Measurements from ENCODE around the gene NTRK3.

The NTRK3 gene

DNA sequence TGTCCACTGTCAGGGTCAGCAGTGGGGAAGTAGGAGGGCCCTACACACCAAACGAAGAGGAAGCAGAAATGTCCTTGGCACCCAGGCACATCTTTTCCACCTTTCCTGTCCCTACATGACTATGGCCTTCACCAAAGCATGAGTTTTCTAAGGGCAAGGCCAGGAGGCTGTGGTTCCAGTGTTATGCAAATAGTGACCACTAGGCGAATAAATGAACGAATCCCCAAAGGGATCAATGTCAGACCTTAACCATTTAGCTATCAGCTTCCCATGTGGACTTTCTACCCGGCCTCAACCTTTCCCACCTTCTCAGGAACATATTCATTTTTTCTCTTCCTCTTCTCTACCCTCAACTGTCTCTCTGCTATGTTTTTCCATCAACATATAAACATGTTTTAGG, 63.1 kb downstream of the NTRK3 start:
- no peak for DNase-seq (ENCODE audit: low read depth)

DNA sequence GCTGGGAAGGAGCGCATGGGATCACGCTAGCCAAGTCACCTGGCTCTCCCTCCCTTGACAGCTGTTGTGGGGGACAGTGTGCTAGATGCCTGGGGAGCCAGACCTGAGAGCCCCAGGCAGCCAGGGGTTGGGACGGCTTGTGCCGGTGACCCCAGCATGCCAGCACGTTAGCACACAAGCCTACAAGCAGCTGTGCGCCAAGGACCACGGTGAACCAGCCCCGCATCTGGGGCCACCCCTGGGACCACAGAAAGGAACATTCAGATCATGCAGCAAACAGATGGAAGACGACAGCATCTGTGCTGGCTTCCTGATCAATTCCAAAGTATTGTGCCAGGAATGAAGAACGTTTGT, 64.8 kb downstream of the NTRK3 start:
- H3K4me3 ChIP-seq (ENCODE audit: low read depth, low read length): no peak overlapping the region
- DNase-seq (ENCODE audit: low read depth): no peak

More for the DNA sequence above, 63.1 kb downstream of the NTRK3 start:
- no peak overlapping the region for H3K4me3 ChIP-seq (ENCODE audit: low read depth, low read length)

DNA sequence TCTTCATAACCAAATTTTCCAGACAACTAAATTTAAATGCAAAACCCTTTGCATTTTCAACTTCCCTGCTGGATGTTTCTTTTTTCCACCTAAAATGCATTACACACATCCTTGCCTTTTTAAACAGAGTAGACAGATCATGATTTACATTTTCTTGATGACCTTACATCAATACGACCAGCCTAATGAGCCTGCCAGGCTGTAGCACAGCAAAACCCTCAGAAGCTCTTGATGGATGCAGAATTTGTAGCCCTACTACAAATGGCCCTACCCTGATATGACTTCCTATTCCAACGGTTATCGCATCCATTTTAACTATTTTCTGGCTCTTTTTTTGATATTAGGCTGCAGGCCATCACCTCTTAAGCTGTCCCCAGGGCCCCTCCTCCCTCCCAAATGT, 66.3 kb downstream of the NTRK3 start:
- no peak for DNase-seq (ENCODE audit: low read depth)
- no peak overlapping the region for H3K4me3 ChIP-seq (ENCODE audit: low read depth, low read length)

DNA sequence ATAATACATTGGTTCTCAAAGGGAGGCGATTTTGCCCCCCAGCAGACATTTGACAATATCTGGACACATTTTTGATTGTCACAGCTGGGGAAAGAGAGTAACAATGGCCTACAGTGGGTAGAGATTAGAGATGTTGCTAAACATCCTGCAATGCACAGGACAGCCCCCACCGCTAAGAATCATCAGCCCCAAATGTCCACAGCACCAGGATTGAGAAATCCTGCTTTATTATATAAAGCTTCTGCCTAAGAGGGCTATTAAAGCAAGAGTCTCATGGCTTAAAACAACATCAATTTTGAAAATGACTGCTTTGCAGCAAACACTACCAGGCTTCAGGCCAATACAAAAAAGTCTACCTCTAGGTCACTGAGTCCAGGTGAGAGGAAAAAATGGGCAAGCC, 68.2 kb downstream of the NTRK3 start:
- DNase-seq (ENCODE audit: low read depth): no peak
- H3K4me3 ChIP-seq (ENCODE audit: low read depth, low read length): no peak overlapping the region

DNA sequence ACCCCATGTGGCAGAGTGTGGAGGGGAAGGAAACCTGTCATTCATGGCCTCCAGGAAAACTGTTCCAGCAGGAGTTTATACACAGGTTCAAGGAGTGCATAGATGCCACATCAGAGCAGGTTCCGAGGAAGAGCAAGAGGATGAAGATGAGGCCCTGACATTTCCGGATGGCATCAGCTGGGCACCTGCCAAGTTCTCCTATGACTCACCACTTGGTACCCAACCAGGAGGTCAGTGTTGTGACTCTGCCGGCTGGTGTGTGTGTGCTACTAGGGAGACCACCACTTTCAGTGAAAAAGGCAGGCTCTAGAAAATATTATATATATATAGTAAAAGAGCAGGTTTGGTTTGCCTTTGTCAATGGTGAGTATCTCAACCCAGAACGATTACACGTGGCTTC, 69.3 kb downstream of the NTRK3 start:
- no peak overlapping the region for H3K4me3 ChIP-seq (ENCODE audit: low read depth, low read length)
- DNase-seq (ENCODE audit: low read depth): no peak

DNA sequence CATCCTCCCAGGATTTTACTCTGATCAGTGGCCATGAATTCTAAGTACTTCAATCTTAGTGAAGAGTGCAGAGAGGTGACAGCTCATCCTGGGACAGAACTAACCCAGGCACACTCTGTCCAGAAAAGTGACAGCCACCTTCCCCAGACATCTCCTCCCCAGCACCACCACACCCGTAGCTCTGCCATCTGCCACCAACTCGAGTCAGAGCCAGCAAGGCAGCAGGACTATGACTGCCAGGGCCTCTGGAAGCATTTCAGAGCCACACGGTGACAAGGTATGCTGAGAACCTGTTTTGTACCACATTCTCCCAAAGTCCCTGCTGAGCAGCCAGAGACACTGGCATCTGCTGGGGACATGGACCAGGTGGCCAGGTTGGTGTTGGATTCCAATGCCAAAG, 71.0 kb downstream of the NTRK3 start:
- H3K4me3 ChIP-seq (ENCODE audit: low read depth, low read length): no peak overlapping the region
- DNase-seq (ENCODE audit: low read depth): no peak

DNA sequence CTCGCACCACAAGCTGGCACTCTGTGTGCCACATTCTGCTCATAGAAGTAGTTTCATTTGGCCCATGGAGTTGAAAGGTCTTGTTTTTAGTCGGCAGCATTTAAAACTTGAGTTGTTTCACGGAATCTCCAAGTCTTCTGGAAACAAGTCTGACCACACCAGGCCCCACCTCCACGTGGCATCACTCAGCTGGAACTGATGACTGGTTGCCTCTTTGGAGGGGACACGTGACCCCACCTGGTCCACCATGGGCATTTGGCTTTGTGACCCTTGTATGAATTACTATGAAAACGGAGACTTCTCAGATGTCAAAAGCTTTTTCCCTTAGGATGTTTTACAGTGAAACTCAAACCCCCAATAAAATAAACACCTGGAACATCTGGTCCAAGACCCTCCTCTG, 74.9 kb downstream of the NTRK3 start:
- H3K4me3 ChIP-seq (ENCODE audit: low read depth, low read length): no peak overlapping the region
- no peak for DNase-seq (ENCODE audit: low read depth)

DNA sequence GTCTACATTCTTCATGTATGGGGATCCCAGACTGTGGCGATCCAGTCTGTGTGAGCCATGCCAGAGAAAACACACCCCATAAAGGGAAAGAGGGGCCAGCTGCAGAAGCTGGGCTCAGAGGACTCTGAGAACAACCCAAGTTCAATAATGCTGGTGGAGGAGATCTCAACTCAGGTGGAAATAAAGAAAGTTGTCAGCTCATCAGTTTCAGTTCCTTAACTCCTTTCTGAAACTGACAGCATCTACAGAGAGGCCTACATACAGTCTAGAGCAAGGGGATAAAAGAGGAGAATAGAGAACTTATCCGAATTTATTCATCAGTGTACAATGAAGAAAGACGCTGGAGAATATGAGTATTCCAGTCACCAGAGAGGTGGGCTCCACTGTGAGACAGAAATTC, 77.0 kb downstream of the NTRK3 start:
- DNase-seq (ENCODE audit: low read depth): no peak
- no peak overlapping the region for H3K4me3 ChIP-seq (ENCODE audit: low read depth, low read length)

DNA sequence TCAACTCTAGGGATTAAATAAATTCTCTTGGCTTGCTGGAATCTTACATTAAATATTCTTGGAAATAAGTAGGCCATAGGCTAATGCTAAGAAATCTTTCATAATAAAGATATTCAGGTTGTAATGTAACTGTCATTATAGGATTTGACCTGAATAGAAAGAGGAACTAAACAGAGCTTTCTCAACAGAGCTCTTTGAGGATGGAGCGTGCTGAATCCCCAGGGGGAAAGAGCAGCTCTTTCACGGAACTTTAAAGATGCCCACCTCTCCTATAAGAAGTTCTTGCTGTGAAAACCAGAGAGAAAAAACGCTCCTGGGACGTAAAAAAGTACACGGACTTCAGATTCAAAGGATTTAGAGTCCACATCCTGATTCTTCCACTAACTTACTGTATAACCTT, 77.9 kb downstream of the NTRK3 start:
- no peak for DNase-seq (ENCODE audit: low read depth)
- no peak overlapping the region for H3K4me3 ChIP-seq (ENCODE audit: low read depth, low read length)

DNA sequence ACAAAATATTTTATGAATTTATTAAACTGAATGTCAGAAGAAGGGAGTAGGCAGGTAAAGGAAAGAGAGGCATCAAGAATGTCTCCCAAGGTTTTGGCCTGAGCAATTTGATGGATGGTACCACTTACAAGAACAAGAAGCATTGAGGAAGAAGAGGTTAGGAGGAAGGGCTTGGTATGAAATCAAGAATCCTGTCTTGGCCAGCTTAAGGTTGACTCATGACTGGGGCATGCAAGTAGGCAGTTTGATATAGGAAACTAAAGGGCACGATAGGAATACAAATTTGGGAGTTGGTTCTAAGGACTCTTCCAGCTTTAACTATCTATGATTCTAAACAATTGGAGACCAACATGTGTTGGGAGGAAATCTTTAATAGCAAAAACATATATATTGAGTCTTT, 79.1 kb downstream of the NTRK3 start:
- DNase-seq (ENCODE audit: low read depth): no peak
- H3K4me3 ChIP-seq (ENCODE audit: low read depth, low read length): no peak overlapping the region

DNA sequence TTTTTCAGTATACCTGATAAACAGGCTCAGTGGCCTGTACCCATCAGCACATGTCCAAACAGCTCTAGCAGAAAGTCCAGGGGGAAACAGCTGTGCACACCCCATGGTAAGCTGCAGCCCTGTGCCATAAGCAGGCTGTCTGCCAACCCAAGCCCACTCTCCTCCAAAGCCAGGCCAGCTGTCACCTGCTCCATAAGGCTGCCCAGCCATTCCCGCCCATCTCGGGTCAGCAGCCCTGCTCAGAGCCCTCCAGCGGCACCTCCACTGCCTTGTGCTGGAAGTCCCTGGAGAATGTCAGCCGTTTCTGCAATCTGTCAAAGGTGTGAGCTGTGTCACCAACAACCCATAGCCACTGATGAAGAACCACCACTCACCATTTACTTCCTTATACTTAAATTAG, 82.0 kb downstream of the NTRK3 start:
- H3K4me3 ChIP-seq (ENCODE audit: low read depth, low read length): no peak overlapping the region
- no peak for DNase-seq (ENCODE audit: low read depth)

DNA sequence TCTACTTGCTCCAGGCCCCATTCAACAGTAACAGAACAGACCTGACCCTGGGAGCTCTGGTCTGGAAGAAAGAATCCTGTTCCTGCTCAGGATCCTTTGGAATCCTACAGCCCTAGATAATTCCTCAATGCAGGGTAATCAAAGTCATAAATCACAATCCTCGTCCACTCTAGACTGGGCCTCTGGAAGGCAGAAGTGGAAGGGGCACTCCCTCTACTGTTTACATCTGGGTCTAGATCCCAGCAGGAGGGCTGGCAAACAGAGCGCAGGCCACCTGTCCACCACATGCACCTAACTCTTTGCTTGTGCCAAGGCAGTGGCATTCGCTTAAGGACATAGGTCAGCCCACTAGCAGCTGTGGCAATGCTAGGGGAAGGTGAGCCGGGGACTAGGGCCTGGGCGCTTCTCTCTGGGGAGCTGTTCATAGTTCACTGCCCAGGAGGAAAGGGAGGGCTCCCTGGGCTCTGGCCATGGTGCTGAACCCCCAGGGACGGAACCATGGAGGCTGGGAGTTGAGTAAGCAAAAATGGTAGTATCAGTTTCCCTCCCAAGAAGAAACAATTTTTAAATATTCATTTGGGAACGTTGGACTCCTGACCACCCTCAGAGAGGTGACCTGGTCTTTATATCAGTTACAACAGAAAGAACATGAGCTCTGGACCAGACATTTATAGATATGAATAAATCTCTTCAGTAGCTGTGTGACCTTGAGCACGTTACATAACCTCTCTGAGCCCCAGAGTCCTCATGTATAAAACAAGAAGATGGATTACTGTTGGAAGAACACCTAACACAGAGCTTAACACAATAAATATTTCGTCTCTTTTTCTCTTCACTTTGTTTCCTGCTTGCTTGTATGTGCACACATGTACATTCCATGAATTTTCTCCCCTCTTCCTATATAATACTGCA, 90.2 kb downstream of the NTRK3 start:
- H3K4me3 ChIP-seq (ENCODE audit: low read depth, low read length): no peak overlapping the region
- no peak for DNase-seq (ENCODE audit: low read depth)

DNA sequence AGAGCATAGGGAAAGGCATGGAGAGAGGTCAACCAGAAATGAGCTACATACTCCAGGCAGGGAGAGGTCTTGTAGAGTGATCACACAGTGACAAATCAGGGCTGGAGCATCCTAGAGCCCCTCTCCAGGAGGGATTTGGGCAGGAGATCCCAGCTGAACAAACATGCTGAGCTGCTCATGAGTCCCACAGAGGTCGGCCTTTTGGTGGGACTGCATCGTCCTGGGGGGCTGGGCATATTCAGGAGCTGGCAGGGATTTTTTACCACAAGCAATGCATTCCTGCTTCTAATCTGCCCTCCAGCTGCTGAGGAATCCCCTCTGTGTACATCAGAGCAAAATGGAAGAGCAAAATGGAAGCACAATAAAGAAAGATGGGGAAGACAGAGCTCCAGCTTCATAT, 94.9 kb downstream of the NTRK3 start:
- no peak for DNase-seq (ENCODE audit: low read depth)
- no peak overlapping the region for H3K4me3 ChIP-seq (ENCODE audit: low read depth, low read length)

DNA sequence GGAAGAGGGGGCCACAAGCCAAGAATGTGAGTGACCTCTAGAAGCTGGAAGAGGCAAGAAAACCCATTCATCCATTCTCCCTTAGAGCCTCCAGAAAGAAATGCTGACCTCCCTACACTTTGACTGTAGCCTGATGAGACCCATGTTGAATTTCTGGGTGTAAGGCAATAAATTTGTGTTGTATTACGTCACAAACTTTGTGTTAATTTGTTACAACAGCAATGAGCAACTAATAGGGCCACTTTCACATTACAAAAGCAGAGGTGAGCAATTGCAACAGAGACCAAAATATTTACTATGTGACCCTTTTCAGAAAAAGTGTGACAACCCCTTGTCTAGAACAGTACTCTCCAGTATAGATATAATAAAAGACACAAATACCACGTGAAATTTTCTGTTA, 101.2 kb downstream of the NTRK3 start:
- DNase-seq (ENCODE audit: low read depth): no peak
- H3K4me3 ChIP-seq (ENCODE audit: low read depth, low read length): no peak overlapping the region

DNA sequence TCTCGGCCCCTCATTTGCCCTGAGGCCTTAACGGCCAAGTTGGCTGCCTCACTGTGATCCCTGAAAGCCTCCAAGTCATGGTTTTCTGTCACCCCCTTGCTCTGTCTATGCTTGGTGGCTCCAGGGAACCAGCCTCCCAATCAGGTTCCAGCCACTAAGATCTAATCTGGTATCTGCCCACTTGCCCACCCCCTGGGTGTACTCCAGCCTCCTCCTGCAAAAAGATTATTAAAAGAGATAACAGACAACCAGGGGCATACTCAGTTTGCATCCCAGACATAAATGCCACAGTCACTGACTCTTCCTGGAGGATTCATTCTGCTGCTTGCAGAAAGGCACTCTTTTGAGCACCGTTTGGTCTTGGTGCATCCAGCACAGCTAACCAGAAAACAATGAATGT, 103.9 kb downstream of the NTRK3 start:
- DNase-seq (ENCODE audit: low read depth): no peak
- no peak overlapping the region for H3K4me3 ChIP-seq (ENCODE audit: low read depth, low read length)

DNA sequence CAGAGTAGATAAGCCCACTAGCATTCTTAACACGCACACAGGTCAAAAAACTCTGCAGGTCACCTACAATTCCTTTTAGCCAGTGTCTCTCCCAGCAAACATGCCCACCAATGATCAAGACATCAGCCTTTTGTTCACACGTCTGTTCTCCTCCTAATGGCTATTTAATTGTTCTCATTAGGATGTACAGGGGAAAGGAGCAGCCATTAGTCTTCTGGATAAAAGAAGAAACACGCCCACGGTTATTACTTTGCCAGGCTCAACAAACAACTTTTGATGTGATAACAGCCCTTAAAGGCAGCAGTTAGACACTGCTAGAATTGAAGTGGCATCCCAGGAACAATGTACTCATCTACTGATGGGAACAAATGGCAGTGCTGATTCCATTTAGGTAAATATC, 108.8 kb downstream of the NTRK3 start:
- no peak overlapping the region for H3K4me3 ChIP-seq (ENCODE audit: low read depth, low read length)
- DNase-seq (ENCODE audit: low read depth): no peak

DNA sequence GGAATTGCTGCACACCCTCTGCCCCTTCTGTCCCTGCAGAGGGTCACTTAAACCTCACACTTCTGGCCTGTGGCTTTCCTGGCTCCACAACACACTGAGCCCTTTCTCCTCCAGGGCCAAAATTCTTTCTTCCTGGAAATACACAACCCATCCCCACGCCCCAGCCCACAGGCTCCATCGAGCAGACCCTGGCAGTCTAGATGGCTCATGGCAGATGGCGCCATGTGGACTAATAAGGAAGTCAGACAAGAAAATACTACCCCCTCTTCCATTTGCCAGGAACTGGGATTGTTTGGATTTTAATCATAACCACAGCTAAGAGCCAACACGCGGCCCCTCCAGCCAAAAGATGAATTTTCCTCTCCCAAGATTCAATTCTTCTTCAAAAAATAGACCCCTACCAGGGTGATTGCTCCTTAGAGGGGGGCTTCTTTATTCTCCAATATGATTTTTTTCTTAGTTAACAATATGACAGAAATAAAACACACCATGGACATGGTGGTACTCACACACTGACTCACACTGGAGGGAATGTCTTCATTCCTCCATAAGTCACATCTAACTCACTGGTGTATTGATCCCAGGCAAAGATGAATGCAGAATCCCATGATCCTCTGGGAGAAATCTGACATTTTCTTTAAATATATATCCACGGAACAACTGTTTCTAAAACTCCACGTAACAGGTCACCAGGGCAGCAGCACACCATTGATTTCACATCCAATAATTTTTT, 111.5 kb downstream of the NTRK3 start:
- no peak overlapping the region for H3K4me3 ChIP-seq (ENCODE audit: low read depth, low read length)
- no peak for DNase-seq (ENCODE audit: low read depth)

DNA sequence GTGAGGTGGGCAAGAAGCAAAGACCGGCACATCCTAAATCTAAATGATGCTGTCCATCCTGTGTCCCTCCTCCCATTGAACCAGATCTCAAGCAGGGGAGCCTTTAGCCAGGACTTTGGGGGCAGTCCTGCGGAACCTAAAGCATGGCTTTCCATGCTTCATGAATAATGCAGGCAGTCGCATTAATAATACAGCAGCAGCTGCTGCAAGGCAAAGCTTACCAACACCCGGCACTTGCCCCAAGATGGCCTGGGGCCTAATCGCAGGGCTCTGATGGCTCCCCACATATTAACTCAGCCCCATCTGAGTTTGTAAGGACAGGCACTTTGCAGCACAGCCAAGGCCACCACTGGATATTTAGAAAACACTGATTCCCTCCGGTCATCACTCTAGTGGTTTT, 114.4 kb downstream of the NTRK3 start:
- H3K4me3 ChIP-seq (ENCODE audit: low read depth, low read length): no peak overlapping the region
- no peak for DNase-seq (ENCODE audit: low read depth)

DNA sequence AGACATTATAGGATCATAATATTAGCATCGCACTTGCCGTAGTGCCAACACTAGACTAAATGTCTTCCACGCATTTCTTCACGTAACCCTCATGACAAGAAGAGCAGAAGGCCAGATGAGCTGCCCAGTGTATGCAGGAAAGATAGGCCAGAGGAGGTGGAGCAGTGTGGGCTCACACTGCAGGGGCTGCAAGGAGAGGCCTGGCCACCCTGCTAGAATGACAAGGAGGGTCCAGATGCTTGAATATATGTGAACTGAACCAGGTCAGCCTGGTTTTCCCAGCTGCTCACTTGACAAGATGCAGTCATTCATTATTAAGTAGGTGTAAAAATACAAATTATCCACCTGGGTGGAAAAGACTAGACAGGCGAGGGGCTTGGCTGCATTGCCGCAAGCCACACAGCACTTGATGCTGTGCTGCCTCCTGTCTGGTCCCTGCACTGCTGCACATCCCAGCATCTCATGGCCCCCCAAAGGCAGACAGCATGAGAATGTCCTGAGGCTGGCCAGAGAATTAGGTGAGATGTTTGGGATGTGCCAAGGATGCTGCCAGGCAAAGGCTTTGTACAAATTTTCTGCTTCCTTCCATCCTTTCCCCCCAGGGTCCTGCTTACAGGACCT, 115.2 kb downstream of the NTRK3 start:
- no peak for DNase-seq (ENCODE audit: low read depth)
- H3K4me3 ChIP-seq (ENCODE audit: low read depth, low read length): no peak overlapping the region

DNA sequence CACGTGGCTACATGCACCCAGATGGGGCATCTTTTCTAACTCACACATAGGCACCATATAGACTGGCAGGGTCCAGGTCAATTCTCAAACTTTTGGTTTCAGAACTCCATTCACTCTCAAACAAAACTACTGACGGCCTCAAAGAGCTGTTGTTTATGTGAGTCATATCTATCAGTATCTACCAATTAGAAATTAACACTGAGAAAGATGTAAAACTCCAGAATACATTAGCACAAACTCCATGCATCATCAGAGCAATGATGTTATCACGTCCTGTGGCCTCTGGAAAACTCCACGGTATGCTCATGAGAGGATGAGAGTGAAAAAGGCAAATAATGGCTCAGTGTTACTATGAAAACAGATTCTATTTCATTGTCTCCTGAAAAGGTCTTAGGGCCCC, 116.1 kb downstream of the NTRK3 start:
- H3K4me3 ChIP-seq (ENCODE audit: low read depth, low read length): no peak overlapping the region
- no peak for DNase-seq (ENCODE audit: low read depth)

DNA sequence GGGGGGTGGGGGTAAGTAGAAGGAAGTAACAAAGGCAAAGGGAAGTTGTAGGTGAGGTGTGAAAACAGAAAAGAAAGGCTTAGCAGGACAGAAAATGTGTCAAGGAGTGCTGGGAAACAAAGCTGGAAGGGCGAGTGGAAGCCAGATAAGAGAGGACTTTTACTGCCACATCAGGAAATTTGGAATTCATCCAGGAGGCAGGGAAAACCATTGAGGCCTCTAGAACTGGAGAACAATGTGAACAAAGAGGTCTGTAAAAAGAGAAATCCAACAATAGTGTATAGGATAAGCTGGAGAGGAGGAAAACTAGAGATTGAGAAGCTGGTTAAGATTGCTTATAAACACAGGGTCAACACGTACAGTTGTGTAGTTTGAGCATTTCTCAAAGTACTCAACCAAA, 116.6 kb downstream of the NTRK3 start:
- no peak for DNase-seq (ENCODE audit: low read depth)
- H3K4me3 ChIP-seq (ENCODE audit: low read depth, low read length): no peak overlapping the region
